PC-9 (cell line): ENCODE measurements around the gene SLX4.

Experiments used
- EZH2 ChIP-seq: fragments of 200-600 bp; sonication (generic); IDR thresholded peaks from 2 replicates; pipeline ENCODE4 v1.8.0; 2017; ENCODE audit warnings: antibody characterized with exemption, low read depth
- TF ChIP-seq, protein P1 (sequence below): fragments of 200-600 bp; sonication (generic); conservative IDR thresholded peaks from 2 replicates; pipeline ENCODE4 v1.6.1; 2017; ENCODE audit warnings: mixed run types, antibody characterized with exemption, mild to moderate bottlenecking, moderate library complexity

DNA sequence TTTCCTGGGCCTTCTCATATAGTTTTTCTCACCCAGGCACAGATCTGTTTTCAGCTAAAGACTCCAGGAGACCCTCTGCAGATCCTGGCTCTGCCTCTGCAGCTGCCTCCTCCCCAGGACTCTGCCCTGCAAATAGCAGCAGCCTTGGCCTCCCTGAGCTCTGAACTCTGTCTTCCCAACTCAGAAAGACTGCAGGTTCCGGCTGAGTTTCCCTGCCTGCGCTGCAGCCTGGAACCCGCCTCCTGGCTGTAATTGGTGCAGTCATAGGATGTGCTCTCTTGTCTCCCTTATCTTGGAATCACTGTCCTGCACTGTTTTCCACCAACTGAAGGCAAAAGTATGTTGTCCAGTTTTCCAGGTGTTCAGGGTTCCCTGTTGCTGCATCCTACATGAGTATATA is 28.8 kb upstream of the SLX4 start:
- TF ChIP-seq, protein P1, sequence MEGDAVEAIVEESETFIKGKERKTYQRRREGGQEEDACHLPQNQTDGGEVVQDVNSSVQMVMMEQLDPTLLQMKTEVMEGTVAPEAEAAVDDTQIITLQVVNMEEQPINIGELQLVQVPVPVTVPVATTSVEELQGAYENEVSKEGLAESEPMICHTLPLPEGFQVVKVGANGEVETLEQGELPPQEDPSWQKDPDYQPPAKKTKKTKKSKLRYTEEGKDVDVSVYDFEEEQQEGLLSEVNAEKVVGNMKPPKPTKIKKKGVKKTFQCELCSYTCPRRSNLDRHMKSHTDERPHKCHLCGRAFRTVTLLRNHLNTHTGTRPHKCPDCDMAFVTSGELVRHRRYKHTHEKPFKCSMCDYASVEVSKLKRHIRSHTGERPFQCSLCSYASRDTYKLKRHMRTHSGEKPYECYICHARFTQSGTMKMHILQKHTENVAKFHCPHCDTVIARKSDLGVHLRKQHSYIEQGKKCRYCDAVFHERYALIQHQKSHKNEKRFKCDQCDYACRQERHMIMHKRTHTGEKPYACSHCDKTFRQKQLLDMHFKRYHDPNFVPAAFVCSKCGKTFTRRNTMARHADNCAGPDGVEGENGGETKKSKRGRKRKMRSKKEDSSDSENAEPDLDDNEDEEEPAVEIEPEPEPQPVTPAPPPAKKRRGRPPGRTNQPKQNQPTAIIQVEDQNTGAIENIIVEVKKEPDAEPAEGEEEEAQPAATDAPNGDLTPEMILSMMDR, result no peak
- TF ChIP-seq EZH2, result no peak
